ENCODE measurements around the gene C4orf54. TPM values are rescaled to one million over a fixed set of nuclear protein-coding genes. Genes with fewer than 3 reads are reported as not detected.

Gene C4orf54
- total RNA-seq, 1 donor: not detected

- Histone ChIP-seq H3K4me1 (ENCODE audit: insufficient read depth, low read length) (no peaks in the 10 kb centered on the region), H3K27me3 (ENCODE audit: insufficient read depth, low read length) (no peaks in the 10 kb centered on the region), H3K4me3 (ENCODE audit: low read length) (no peak overlapping the region), H3K9me3 (ENCODE audit: low read depth, low read length) (no peaks in the 10 kb centered on the region)
These were observed 13.2 kb downstream of the C4orf54 start for GRCh38 chr4:99644453-99644852.

DNA sequence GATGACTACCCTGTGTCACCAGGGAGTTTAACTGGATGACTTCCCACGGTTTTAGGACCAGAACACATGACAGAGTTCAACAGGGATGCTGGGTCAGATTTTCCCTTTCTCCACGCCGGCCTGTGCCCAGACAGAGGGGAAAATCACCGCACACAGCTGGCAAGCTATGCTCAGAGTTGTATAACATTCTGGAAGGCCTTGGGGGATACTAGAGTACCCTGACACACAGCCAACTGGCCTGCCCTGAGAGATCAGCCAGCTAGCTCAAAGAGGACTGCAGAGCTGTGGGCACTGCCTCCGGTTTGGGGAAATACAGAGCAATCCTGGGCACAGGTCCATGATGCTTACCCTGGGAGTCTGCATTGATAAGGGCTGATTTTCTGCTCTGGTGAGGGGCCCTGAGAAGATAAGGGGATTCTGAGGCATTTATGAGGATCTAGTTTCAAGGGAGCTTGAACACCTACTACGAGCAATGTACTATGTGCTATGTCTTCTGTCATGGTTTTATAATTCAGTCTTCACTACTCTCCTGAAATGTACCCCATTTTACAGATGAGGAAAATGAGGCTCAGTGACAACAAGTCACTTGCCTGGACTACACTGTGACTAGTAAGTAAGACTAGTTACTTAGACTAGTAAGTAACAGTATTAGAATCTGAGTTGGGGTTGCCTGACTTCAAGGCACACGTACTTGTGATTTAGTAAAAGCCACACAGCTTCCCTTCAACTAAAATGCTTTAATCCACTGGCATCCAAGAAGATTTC, 14.7 kb downstream of the C4orf54 start:
- Histone ChIP-seq H3K9me3 (ENCODE audit: low read depth, low read length) (no peaks in the 10 kb centered on the region), H3K4me3 (ENCODE audit: low read length) (no peak overlapping the region), H3K4me1 (ENCODE audit: insufficient read depth, low read length) (no peaks in the 10 kb centered on the region), H3K27me3 (ENCODE audit: insufficient read depth, low read length) (peaks cover 3% of the 10 kb centered on the region)

DNA sequence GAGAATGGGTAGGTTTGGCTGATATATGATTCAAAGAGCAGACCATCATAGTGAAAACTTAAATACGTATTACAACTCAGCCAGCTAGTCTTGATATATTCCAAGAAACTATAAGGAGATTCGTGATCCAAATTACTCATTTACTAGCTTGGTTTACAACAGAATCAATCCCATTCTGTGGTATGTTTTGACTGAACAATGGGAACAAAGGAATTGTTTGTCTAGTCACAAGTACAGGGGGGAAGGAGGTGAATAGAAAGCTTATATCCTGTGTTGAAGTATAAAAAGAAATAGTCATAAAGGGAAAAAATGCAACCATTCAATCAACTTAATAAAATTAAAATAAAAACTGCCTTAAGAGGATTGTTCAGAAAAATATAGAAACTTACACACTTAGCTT, 17.0 kb downstream of the C4orf54 start:
- Histone ChIP-seq H3K27me3 (ENCODE audit: insufficient read depth, low read length) (peaks cover 3% of the 10 kb centered on the region), H3K4me3 (ENCODE audit: low read length) (no peak overlapping the region), H3K9me3 (ENCODE audit: low read depth, low read length) (no peaks in the 10 kb centered on the region), H3K4me1 (ENCODE audit: insufficient read depth, low read length) (no peaks in the 10 kb centered on the region)

DNA sequence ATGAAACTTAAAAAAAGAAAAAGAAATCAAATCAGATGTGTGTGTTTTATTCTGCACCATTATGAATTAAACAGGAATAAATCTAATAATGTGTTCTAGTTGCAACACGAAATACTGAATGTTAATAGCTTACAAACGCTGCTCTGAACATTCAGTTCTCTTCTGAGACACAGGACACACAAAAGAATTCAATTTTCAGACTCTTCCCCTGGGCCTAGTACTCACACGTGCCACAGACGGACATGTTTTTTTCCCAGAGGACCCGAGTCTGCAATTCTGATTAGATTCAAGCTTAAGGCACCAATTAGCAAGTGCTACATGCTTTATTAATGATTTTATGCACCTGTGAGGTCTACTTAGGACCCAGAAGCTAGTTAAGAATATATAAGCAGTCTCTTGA, 20.5 kb downstream of the C4orf54 start:
- Histone ChIP-seq H3K27me3 (ENCODE audit: insufficient read depth, low read length) (peaks cover 3% of the 10 kb centered on the region), H3K4me3 (ENCODE audit: low read length) (no peak overlapping the region), H3K9me3 (ENCODE audit: low read depth, low read length) (no peaks in the 10 kb centered on the region), H3K4me1 (ENCODE audit: insufficient read depth, low read length) (no peaks in the 10 kb centered on the region)

- Histone ChIP-seq H3K9me3 (ENCODE audit: low read depth, low read length) (no peaks in the 10 kb centered on the region), H3K4me3 (ENCODE audit: low read length) (no peak overlapping the region), H3K27me3 (ENCODE audit: insufficient read depth, low read length) (peaks cover 3% of the 10 kb centered on the region), H3K4me1 (ENCODE audit: insufficient read depth, low read length) (no peaks in the 10 kb centered on the region)
These were observed 21.2 kb downstream of the C4orf54 start for GRCh38 chr4:99636422-99636821.

- Histone ChIP-seq H3K4me3 (ENCODE audit: low read length) (no peak overlapping the region), H3K9me3 (ENCODE audit: low read depth, low read length) (no peaks in the 10 kb centered on the region), H3K27me3 (ENCODE audit: insufficient read depth, low read length) (peaks cover 3% of the 10 kb centered on the region), H3K4me1 (ENCODE audit: insufficient read depth, low read length) (no peaks in the 10 kb centered on the region)
These were observed 22.0 kb downstream of the C4orf54 start for GRCh38 chr4:99635601-99636000.

DNA sequence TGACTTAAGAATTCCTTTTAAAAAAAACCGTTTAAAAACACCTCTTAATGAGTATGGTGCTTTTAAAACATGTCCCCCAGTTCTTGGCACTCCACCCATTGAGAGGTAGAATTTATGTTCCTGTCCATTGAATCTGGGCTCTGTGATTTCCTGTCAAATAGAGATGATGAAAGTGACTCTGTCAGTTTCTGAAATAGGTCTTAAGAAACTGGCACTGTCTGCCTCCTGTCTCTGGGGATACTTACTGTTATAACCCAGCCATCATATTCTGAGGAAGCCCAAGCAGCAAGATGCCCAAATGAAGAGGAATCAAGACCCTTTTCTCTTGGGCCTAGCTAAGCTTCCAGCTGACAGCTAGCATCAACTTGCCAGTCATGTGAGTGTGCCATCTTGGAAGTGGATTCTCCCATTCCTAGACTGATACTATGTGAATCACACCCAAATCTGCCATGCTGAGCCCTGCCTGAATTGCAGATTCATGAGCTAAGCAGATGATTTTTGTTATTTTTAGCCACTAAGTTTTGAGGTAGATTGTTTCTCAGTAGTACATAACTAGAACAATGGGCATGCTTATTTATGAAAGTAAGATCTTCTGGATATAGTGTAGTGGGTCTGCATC, 22.8 kb downstream of the C4orf54 start:
- Histone ChIP-seq H3K4me1 (ENCODE audit: insufficient read depth, low read length) (no peaks in the 10 kb centered on the region), H3K4me3 (ENCODE audit: low read length) (no peak overlapping the region), H3K27me3 (ENCODE audit: insufficient read depth, low read length) (peaks cover 3% of the 10 kb centered on the region), H3K9me3 (ENCODE audit: low read depth, low read length) (no peaks in the 10 kb centered on the region)

GRCh38 chr4:99633772-99634171, 23.9 kb downstream of the C4orf54 start:
- no peaks in the 10 kb centered on the region for H3K4me1 ChIP-seq (ENCODE audit: insufficient read depth, low read length)
- H3K9me3 ChIP-seq (ENCODE audit: low read depth, low read length): no peaks in the 10 kb centered on the region
- H3K27me3 ChIP-seq (ENCODE audit: insufficient read depth, low read length): peaks cover 3% of the 10 kb centered on the region
- no peak overlapping the region for H3K4me3 ChIP-seq (ENCODE audit: low read length)

GRCh38 chr4:99630857-99631360, 26.7 kb downstream of the C4orf54 start:
- H3K9me3 ChIP-seq (ENCODE audit: low read depth, low read length): no peaks in the 10 kb centered on the region
- no peak overlapping the region for H3K4me3 ChIP-seq (ENCODE audit: low read length)
- no peaks in the 10 kb centered on the region for H3K4me1 ChIP-seq (ENCODE audit: insufficient read depth, low read length)
- H3K27me3 ChIP-seq (ENCODE audit: insufficient read depth, low read length): no peaks in the 10 kb centered on the region

GRCh38 chr4:99629962-99630554, 27.6 kb downstream of the C4orf54 start:
- Histone ChIP-seq H3K9me3 (ENCODE audit: low read depth, low read length) (no peaks in the 10 kb centered on the region), H3K4me1 (ENCODE audit: insufficient read depth, low read length) (no peaks in the 10 kb centered on the region), H3K4me3 (ENCODE audit: low read length) (no peak overlapping the region), H3K27me3 (ENCODE audit: insufficient read depth, low read length) (no peaks in the 10 kb centered on the region)

GRCh38 chr4:99628040-99628439, 29.6 kb downstream of the C4orf54 start:
- Histone ChIP-seq H3K9me3 (ENCODE audit: low read depth, low read length) (no peaks in the 10 kb centered on the region), H3K4me3 (ENCODE audit: low read length) (no peak overlapping the region), H3K27me3 (ENCODE audit: insufficient read depth, low read length) (no peaks in the 10 kb centered on the region), H3K4me1 (ENCODE audit: insufficient read depth, low read length) (no peaks in the 10 kb centered on the region)

DNA sequence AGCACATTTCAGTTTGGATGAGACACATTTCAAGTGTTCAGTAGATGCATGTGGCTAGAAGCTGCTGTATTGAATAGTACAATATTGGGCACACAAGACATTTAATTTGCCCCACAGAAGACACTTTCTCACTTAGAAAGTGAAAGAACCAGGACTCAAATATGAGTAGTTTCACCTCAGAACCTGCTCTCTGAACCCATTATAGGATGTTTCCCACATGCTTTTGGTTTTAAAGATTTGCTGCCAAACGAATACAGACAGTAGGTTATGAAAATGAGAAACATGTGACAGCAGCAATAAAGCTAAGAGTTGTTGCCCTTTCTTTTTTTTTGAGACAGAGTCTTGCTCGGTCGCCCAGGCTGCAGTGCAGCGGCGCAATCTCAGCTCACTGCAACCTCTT, 32.3 kb downstream of the C4orf54 start:
- Histone ChIP-seq H3K27me3 (ENCODE audit: insufficient read depth, low read length) (no peaks in the 10 kb centered on the region), H3K9me3 (ENCODE audit: low read depth, low read length) (no peaks in the 10 kb centered on the region), H3K4me3 (ENCODE audit: low read length) (no peak overlapping the region), H3K4me1 (ENCODE audit: insufficient read depth, low read length) (no peaks in the 10 kb centered on the region)

DNA sequence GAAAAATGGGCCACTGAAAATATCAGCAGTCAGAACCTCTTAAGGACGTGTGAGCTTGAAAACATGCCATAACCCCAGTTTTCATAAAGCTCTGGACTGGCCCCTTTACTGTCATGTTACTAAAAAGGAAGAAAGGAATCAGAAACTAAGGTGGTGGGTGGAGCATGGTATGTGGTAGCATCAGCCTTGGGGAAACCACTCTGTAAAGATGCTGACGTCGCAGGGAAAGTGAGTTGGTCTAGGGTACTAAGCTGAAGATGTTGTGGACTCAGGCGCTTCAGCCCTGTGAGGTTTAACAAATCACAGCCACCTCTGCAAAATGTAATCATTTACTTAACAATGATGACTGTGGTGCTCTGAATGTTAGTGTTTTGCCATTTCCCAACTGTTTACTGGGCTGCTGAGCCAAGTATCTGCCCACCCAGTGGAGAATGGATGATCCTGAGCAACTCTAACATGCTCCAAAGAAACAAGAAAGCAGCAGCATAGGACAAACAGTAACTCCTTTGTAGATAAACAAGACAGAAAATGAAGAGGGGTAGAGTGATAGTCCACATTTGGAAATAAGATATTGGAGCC, 33.4 kb downstream of the C4orf54 start:
- Histone ChIP-seq H3K4me1 (ENCODE audit: insufficient read depth, low read length) (no peaks in the 10 kb centered on the region), H3K9me3 (ENCODE audit: low read depth, low read length) (no peaks in the 10 kb centered on the region), H3K4me3 (ENCODE audit: low read length) (no peak overlapping the region), H3K27me3 (ENCODE audit: insufficient read depth, low read length) (no peaks in the 10 kb centered on the region)

DNA sequence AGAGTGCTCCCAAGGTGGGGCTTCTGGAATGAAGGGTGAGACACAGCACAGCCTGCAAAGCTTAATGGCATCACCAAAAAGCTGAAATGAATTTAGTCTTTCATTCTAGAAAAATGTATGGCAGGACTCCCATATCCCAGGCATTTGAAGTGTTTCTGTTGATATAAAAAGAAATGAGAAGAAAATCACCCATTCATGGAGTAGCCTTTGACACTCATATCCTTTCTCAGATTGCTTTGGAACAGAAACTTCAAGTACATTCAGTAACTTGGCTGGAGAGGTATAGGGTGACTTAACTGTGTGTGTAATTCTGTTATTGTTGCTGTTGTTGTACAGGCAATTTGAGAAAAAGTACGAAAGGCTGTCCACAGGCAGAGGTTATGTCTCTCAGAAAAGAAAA, 35.3 kb downstream of the C4orf54 start:
- Histone ChIP-seq H3K9me3 (ENCODE audit: low read depth, low read length) (no peaks in the 10 kb centered on the region), H3K27me3 (ENCODE audit: insufficient read depth, low read length) (no peaks in the 10 kb centered on the region), H3K4me3 (ENCODE audit: low read length) (no peak overlapping the region), H3K4me1 (ENCODE audit: insufficient read depth, low read length) (no peaks in the 10 kb centered on the region)

DNA sequence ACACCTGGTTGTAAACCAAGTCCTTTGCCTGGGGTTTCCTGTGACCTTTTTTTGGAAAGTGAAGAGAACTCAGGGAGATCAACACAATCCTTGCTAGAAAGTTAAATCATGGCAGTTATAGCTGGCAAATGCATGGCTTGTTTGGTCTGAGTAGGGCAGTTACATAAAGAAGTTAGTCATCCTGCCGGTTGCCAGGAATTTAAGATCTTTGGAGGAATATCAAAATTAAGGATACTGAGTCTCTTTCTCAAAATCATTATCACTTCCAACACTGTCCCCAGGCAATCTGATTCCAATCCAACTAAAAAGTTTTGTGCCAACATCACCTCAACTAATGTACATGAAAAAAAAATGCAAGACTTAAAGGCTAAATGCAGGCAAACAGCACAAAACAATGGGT, 40.3 kb downstream of the C4orf54 start:
- no peaks in the 10 kb centered on the region for H3K4me1 ChIP-seq (ENCODE audit: insufficient read depth, low read length)
- no peaks in the 10 kb centered on the region for H3K9me3 ChIP-seq (ENCODE audit: low read depth, low read length)
- H3K27me3 ChIP-seq (ENCODE audit: insufficient read depth, low read length): no peaks in the 10 kb centered on the region
- no peak overlapping the region for H3K4me3 ChIP-seq (ENCODE audit: low read length)

All from mononuclear cell (primary cell).